ENCODE results near the gene APBB1IP. TPM values are rescaled to one million over a fixed set of nuclear protein-coding genes. Genes with fewer than 3 reads are reported as not detected.
"Not testable (repeated sequence)": the region's sequence is repeated elsewhere in the genome, so short reads cannot be mapped to it uniquely, and the experiment has no call there.

APBB1IP gene
- total and polyA plus RNA-seq, 12 donors, result 0.60 to 16.1 (median 7.8) TPM

DNA sequence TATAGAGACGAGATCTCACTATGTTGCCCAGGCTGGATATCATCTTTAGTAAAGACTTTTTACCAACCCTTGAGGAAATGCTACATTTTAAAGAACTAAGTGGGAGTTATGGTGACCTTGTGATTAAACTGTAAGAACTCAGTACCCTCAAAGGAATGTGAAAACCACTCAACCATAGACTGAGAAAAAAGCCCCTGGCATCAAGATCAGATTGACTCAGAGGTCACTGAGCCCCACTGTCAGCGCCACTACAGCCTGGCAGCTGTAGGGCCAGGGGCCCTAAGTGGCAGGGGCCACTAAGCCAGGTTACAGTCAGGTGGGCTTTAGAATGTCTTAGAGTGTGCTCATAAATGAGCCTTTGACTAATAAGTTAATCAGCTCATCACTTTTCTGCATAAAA lies 55.9 kb downstream of the APBB1IP start:
- no peak for TF ChIP-seq POLR2A (IDR thresholded peaks at IDR 0.05)
- TF ChIP-seq, protein P1, sequence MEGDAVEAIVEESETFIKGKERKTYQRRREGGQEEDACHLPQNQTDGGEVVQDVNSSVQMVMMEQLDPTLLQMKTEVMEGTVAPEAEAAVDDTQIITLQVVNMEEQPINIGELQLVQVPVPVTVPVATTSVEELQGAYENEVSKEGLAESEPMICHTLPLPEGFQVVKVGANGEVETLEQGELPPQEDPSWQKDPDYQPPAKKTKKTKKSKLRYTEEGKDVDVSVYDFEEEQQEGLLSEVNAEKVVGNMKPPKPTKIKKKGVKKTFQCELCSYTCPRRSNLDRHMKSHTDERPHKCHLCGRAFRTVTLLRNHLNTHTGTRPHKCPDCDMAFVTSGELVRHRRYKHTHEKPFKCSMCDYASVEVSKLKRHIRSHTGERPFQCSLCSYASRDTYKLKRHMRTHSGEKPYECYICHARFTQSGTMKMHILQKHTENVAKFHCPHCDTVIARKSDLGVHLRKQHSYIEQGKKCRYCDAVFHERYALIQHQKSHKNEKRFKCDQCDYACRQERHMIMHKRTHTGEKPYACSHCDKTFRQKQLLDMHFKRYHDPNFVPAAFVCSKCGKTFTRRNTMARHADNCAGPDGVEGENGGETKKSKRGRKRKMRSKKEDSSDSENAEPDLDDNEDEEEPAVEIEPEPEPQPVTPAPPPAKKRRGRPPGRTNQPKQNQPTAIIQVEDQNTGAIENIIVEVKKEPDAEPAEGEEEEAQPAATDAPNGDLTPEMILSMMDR (IDR thresholded peaks at IDR 0.05), result no peak
- intact Hi-C loops (cut with DNase I), result no loop called here
- 63 to 81% (median 70%) methylated on average over 2 of the region's 2 CpGs for WGBS, 4 donors

DNA sequence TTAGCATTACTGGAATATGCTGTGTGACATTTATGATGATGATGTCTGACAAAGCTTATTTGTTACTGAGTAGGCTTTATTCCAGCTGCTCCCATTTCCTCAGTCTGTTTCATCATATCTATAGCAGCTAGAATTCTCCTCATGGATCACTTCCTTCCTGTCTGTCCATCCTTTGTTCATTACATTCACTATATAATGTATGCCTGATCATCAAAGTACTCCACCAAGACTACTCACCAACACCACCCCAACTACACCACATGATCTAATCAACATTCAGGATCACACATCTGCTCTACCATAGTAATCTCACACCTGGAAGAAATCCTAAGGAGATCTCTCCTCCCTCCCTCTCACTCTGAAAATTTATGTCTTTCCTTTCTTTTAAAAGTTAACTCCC lies 61.3 kb downstream of the APBB1IP start:
- TF ChIP-seq, protein P1 (IDR thresholded peaks at IDR 0.05), result no peak
- TF ChIP-seq POLR2A (IDR thresholded peaks at IDR 0.05), result no peak
- no peak for DNase-seq
- no peak overlapping the region for H3K4me3 ChIP-seq
- intact Hi-C loops (cut with DNase I), result no loop called here
- H3K27me3 ChIP-seq, result no peaks in the 10 kb centered on the region
- H3K27ac ChIP-seq, result no peak overlapping the region
- no peaks in the 10 kb centered on the region for H3K36me3 ChIP-seq (replicated peaks in 1 of 2)
- no peaks in the 10 kb centered on the region for H3K9me3 ChIP-seq (replicated peaks in 1 of 3)
- H3K4me1 ChIP-seq (replicated peaks in 1 of 2), result no peaks in the 10 kb centered on the region

More for the DNA sequence above, 55.9 kb downstream of the APBB1IP start:
- DNase-seq, result no peak
- no peak overlapping the region for H3K27ac ChIP-seq
- H3K4me3 ChIP-seq, result no peak overlapping the region
- H3K4me1 ChIP-seq (replicated peaks in 1 of 2), result no peaks in the 10 kb centered on the region
- no peaks in the 10 kb centered on the region for H3K27me3 ChIP-seq
- H3K36me3 ChIP-seq (replicated peaks in 1 of 2), result no peaks in the 10 kb centered on the region
- no peaks in the 10 kb centered on the region for H3K9me3 ChIP-seq (replicated peaks in 1 of 3)

DNA sequence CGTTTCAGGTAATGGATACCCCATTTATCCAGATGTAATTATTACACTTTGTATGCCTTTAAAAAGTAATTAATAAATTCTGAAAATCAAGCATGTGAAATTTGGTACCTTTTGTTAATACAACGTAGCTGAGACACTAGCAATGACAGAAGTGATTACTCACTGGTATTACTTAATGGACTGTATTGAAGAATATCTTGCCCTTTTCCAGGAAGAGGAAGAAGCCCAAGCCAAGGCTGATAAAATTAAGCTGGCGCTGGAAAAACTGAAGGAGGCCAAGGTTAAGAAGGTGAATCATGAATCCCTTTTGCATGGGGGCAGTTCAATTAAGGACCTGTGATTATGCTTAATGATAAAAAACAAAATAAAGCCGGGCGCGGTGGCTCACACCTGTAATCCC lies 64.8 kb downstream of the APBB1IP start:
- H3K9me3 ChIP-seq (replicated peaks in 1 of 3), result no peaks in the 10 kb centered on the region
- H3K27ac ChIP-seq, result no peak overlapping the region
- H3K4me3 ChIP-seq, result no peak overlapping the region
- H3K27me3 ChIP-seq, result no peaks in the 10 kb centered on the region
- no peaks in the 10 kb centered on the region for H3K36me3 ChIP-seq (replicated peaks in 1 of 2)
- H3K4me1 ChIP-seq (replicated peaks in 1 of 2), result no peaks in the 10 kb centered on the region
- WGBS, 4 donors, result 49 to 63% (median 56%) methylated on average over 6 of the region's 6 CpGs
- TF ChIP-seq, protein P1 (IDR thresholded peaks at IDR 0.05), result no peak
- no peak for TF ChIP-seq POLR2A (IDR thresholded peaks at IDR 0.05)
- peak in 3 of 7 donors; percentile 29 to 42 (median 41) for DNase-seq
- intact Hi-C loops (cut with DNase I), result no loop called here

DNA sequence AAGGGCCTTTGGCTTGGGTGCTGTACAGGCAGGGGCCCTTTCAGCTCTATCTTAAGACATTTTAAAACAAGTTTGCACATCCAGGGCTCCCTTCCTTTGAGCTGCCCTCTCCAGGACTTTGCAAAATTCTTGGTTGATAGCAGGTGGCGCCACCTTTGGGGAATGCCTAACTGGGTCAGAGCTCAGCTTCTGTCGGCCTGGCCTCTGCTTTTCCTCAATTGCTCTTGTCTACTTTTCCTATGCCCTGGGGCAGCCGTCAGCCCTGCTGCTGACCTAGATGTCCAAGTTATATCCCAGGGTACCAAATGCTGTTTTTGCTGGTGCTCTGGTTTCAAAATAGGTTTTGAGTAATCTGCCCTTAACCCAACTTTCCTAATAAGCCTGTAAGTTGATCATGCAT lies 65.8 kb downstream of the APBB1IP start:
- Histone ChIP-seq H3K27ac (no peak overlapping the region), H3K4me1 (replicated peaks in 1 of 2) (no peaks in the 10 kb centered on the region), H3K4me3 (no peak overlapping the region), H3K9me3 (replicated peaks in 1 of 3) (no peaks in the 10 kb centered on the region), H3K27me3 (no peaks in the 10 kb centered on the region), H3K36me3 (replicated peaks in 1 of 2) (no peaks in the 10 kb centered on the region)
- peak in 1 of 7 donors; percentile 60 for DNase-seq
- WGBS, 4 donors, result 74 to 82% (median 75%) methylated on average over 3 of the region's 3 CpGs
- TF ChIP-seq, protein P1 (IDR thresholded peaks at IDR 0.05), result no peak
- TF ChIP-seq POLR2A (IDR thresholded peaks at IDR 0.05), result no peak
- intact Hi-C loops (cut with DNase I), result no loop called here

DNA sequence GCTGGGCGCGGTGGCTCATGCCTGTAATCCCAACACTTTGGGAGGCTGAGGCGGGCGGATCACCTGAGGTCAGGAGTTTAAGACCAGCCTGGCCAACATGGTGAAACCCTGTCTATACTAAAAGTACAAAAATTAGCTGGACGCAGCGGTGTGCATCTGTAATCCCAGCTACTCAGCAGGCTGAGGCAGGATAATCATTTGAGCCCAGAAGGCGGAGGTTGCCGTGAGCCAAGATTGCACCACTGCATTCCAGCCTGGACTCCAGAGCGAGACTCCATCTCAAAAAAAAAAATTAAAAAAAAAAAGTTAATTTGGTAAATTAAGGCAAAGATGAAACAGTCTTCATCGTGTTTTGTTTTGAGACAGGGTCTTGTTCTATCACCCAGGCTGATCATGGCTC lies 66.3 kb downstream of the APBB1IP start:
- H3K36me3 ChIP-seq (replicated peaks in 1 of 2); H3K4me3 ChIP-seq; DNase-seq; intact Hi-C loops (cut with DNase I); H3K27me3 ChIP-seq; H3K4me1 ChIP-seq (replicated peaks in 1 of 2); H3K27ac ChIP-seq; H3K9me3 ChIP-seq (replicated peaks in 1 of 3): not testable (repeated sequence)
- 92 to 95% (median 94%) methylated on average over 10 of the region's 10 CpGs for WGBS, 4 donors
